Mononuclear cell (primary cell): Measurements from ENCODE around the gene SLC12A6. TPM values are rescaled to one million over a fixed set of nuclear protein-coding genes. Genes with fewer than 3 reads are reported as not detected.
A peak's percentile ranks its signal among the peaks of the same experiment; 100 is the strongest.
"Not testable (repeated sequence)": the region's sequence is repeated elsewhere in the genome, so short reads cannot be mapped to it uniquely, and the experiment has no call there.

ENCODE experiments used
- H3K27me3 ChIP-seq: 2 replicates; pipeline ENCODE4 v1.6.0; 2011; ENCODE audit warnings: low read length, control low read depth; ENCODE audit not compliant: insufficient read depth
- H3K4me1 ChIP-seq: 2 replicates; pipeline ENCODE4 v1.5.1; 2011; ENCODE audit warnings: mild to moderate bottlenecking, low read length, control low read depth; ENCODE audit not compliant: insufficient read depth
- H3K4me3 ChIP-seq: 2 replicates; pipeline ENCODE4 v1.5.1; 2011; ENCODE audit warnings: mild to moderate bottlenecking, low read length, moderate library complexity
- H3K9me3 ChIP-seq: 2 replicates; pipeline ENCODE4 v1.5.1; 2011; ENCODE audit warnings: low read depth, mild to moderate bottlenecking, control low read depth, low read length
- total RNA-seq: library from RNA; depleted of rRNA; stranded (reverse); fragments of >200 nt; gene quantifications from one replicate; pipeline ENCODE4 v1.2.3, GENCODE V29; 2012

SLC12A6 gene
- total RNA-seq, 1 donor = 87.5 TPM

GRCh38 chr15:34223904-34224596 is 113.5 kb downstream of the SLC12A6 start:
- H3K27me3 ChIP-seq = no peaks in the 10 kb centered on the region
- H3K4me1 ChIP-seq = peaks cover 17% of the 10 kb centered on the region
- H3K9me3 ChIP-seq = no peaks in the 10 kb centered on the region
- H3K4me3 ChIP-seq = peak overlapping the region; percentile 80

GRCh38 chr15:34217587-34218225 is 119.9 kb downstream of the SLC12A6 start:
- Histone ChIP-seq H3K4me1 (no peaks in the 10 kb centered on the region), H3K9me3 (no peaks in the 10 kb centered on the region), H3K4me3 (no peak overlapping the region), H3K27me3 (no peaks in the 10 kb centered on the region)

GRCh38 chr15:34216527-34217270 is 120.9 kb downstream of the SLC12A6 start:
- no peaks in the 10 kb centered on the region for H3K4me1 ChIP-seq
- H3K27me3 ChIP-seq = no peaks in the 10 kb centered on the region

GRCh38 chr15:34214135-34214534 is 123.4 kb downstream of the SLC12A6 start:
- Histone ChIP-seq H3K27me3 (no peaks in the 10 kb centered on the region), H3K4me1 (no peaks in the 10 kb centered on the region), H3K9me3 (no peaks in the 10 kb centered on the region), H3K4me3 (no peak overlapping the region)

More at GRCh38 chr15:34216527-34217270, 120.9 kb downstream of the SLC12A6 start:
- Histone ChIP-seq H3K4me3 (no peak overlapping the region), H3K9me3 (no peaks in the 10 kb centered on the region)

GRCh38 chr15:34213690-34214089 is 123.9 kb downstream of the SLC12A6 start:
- peaks cover 4% of the 10 kb centered on the region for H3K4me1 ChIP-seq
- no peak overlapping the region for H3K4me3 ChIP-seq
- no peaks in the 10 kb centered on the region for H3K9me3 ChIP-seq
- no peaks in the 10 kb centered on the region for H3K27me3 ChIP-seq

- H3K4me1 ChIP-seq = peaks cover 6% of the 10 kb centered on the region
- H3K4me3 ChIP-seq = peak within 1 kb of the TSS; percentile 62
Measured at GRCh38 chr15:34209421-34210282, 127.9 kb downstream of the SLC12A6 start, which contains the start of gene KATNBL1. KATNBL1 (minus strand) TSS chr15:34210096; CDS start chr15:34163676, 46,420 bp downstream.

GRCh38 chr15:34206011-34206410 is 131.6 kb downstream of the SLC12A6 start:
- Histone ChIP-seq H3K27me3 (no peaks in the 10 kb centered on the region), H3K4me1 (peaks cover 6% of the 10 kb centered on the region), H3K4me3 (no peak overlapping the region), H3K9me3 (no peaks in the 10 kb centered on the region)

More at GRCh38 chr15:34209421-34210282, 127.9 kb downstream of the SLC12A6 start, which contains the start of gene KATNBL1:
- Histone ChIP-seq H3K9me3 (no peaks in the 10 kb centered on the region), H3K27me3 (no peaks in the 10 kb centered on the region)

- Histone ChIP-seq H3K9me3 (no peaks in the 10 kb centered on the region), H3K4me1 (peaks cover 4% of the 10 kb centered on the region)
Measured at GRCh38 chr15:34203936-34204335, 133.6 kb downstream of the SLC12A6 start.

GRCh38 chr15:34203305-34203704 is 134.3 kb downstream of the SLC12A6 start:
- Histone ChIP-seq H3K4me1 (no peaks in the 10 kb centered on the region), H3K27me3 (no peaks in the 10 kb centered on the region), H3K9me3 (no peaks in the 10 kb centered on the region), H3K4me3 (no peak overlapping the region)

More at GRCh38 chr15:34203936-34204335, 133.6 kb downstream of the SLC12A6 start:
- Histone ChIP-seq H3K27me3 (no peaks in the 10 kb centered on the region), H3K4me3 (no peak overlapping the region)

- not testable (repeated sequence) for H3K4me1 ChIP-seq, H3K27me3 ChIP-seq, H3K4me3 ChIP-seq, H3K9me3 ChIP-seq
Measured at GRCh38 chr15:34193272-34193671, 144.3 kb downstream of the SLC12A6 start.

GRCh38 chr15:34188711-34189110 is 148.9 kb downstream of the SLC12A6 start:
- Histone ChIP-seq H3K4me1 (peaks cover 13% of the 10 kb centered on the region), H3K27me3 (no peaks in the 10 kb centered on the region), H3K9me3 (no peaks in the 10 kb centered on the region), H3K4me3 (no peak overlapping the region)

- H3K9me3 ChIP-seq = no peaks in the 10 kb centered on the region
- no peak overlapping the region for H3K4me3 ChIP-seq
- peaks cover 13% of the 10 kb centered on the region for H3K4me1 ChIP-seq
- H3K27me3 ChIP-seq = no peaks in the 10 kb centered on the region
Measured at GRCh38 chr15:34185666-34186065, 151.9 kb downstream of the SLC12A6 start.

GRCh38 chr15:34182942-34183341 is 154.6 kb downstream of the SLC12A6 start:
- Histone ChIP-seq H3K9me3 (no peaks in the 10 kb centered on the region), H3K27me3 (no peaks in the 10 kb centered on the region), H3K4me3 (no peak overlapping the region), H3K4me1 (peaks cover 13% of the 10 kb centered on the region)
